Fibroblast of upper back skin (primary cell): ENCODE data around the gene EXOC6B.

Source experiments
- DNase-seq: peaks from one replicate; pipeline ENCODE4 v3.0.0-alpha.2; 2013

Gene EXOC6B

GRCh38 chr2:72828840-72829507 is 3.1 kb upstream of the EXOC6B start:
- DNase-seq = no peak

- peak; percentile 33 for DNase-seq
These were observed 2.3 kb upstream of the EXOC6B start for GRCh38 chr2:72827966-72828646.

GRCh38 chr2:72827487-72827886 is 1.7 kb upstream of the EXOC6B start:
- DNase-seq = no peak

GRCh38 chr2:72826156-72826477 is 284 bp upstream of the EXOC6B start:
- DNase-seq = no peak

GRCh38 chr2:72824224-72824842 is 1.5 kb downstream of the EXOC6B start:
- DNase-seq = peak; percentile 55

GRCh38 chr2:72822794-72823193 is 3.0 kb downstream of the EXOC6B start:
- no peak for DNase-seq

- no peak for DNase-seq
These were observed 3.9 kb downstream of the EXOC6B start for GRCh38 chr2:72821983-72822382.

GRCh38 chr2:72821118-72821517 is 4.7 kb downstream of the EXOC6B start:
- DNase-seq = no peak

- DNase-seq = no peak
These were observed 6.3 kb downstream of the EXOC6B start for GRCh38 chr2:72819501-72819900.

GRCh38 chr2:72815655-72816278 is 10.1 kb downstream of the EXOC6B start:
- no peak for DNase-seq

GRCh38 chr2:72813841-72814240 is 12.0 kb downstream of the EXOC6B start:
- DNase-seq = peak; percentile 10

- DNase-seq = no peak
These were observed 15.7 kb downstream of the EXOC6B start for GRCh38 chr2:72810165-72810564.

GRCh38 chr2:72809095-72809494 is 16.7 kb downstream of the EXOC6B start:
- no peak for DNase-seq

- DNase-seq = peak; percentile 39
These were observed 19.4 kb downstream of the EXOC6B start for GRCh38 chr2:72806280-72806945.

GRCh38 chr2:72803626-72804320 is 22.1 kb downstream of the EXOC6B start:
- DNase-seq = no peak

GRCh38 chr2:72803151-72803550 is 22.7 kb downstream of the EXOC6B start:
- peak; percentile 28 for DNase-seq

GRCh38 chr2:72800492-72800891 is 25.3 kb downstream of the EXOC6B start:
- DNase-seq = no peak

- DNase-seq = no peak
These were observed 28.1 kb downstream of the EXOC6B start for GRCh38 chr2:72797740-72798139.

GRCh38 chr2:72796766-72797165 is 29.1 kb downstream of the EXOC6B start:
- no peak for DNase-seq

- no peak for DNase-seq
These were observed 31.3 kb downstream of the EXOC6B start for GRCh38 chr2:72794572-72794971.

- DNase-seq = peak; percentile 8
These were observed 31.9 kb downstream of the EXOC6B start for GRCh38 chr2:72793798-72794440.

GRCh38 chr2:72789241-72789640 is 36.6 kb downstream of the EXOC6B start:
- DNase-seq = no peak
